Esophagus squamous epithelium (tissue), 5 donors: ENCODE results near the gene ITPR3. TPM values are rescaled to one million over a fixed set of nuclear protein-coding genes. Genes with fewer than 3 reads are reported as not detected.

ENCODE experiments used
- DNase-seq: peaks from one replicate; lab custom pipeline; 2025; lab: John Stamatoyannopoulos, UW
- H3K27ac ChIP-seq, 4 donors: fragments of 200-600 bp; sonication (generic); one replicate each; pipeline ENCODE4 v1.5.1; 2016 to 2019; ENCODE audit warnings: mild to moderate bottlenecking in 1 of 4
- H3K27me3 ChIP-seq, 4 donors: fragments of 200-600 bp; sonication (generic); 1 replicate in 3 of 4; 2 replicates in 1 of 4; pipeline versions ENCODE4 v1.5.1 to v1.6.0; 2017 to 2021; ENCODE audit warnings: antibody characterized with exemption in 1 of 4
- H3K36me3 ChIP-seq, 3 donors: fragments of 200-600 bp; sonication (generic); one replicate each; pipeline ENCODE4 v1.5.1; 2016 to 2019
- H3K4me1 ChIP-seq, 3 donors: fragments of 200-600 bp; sonication (generic); one replicate each; pipeline ENCODE4 v1.5.1; 2017 to 2019
- H3K4me3 ChIP-seq, 4 donors: fragments of 200-600 bp; sonication (generic); 1 replicate in 3 of 4; 2 replicates in 1 of 4; pipeline ENCODE4 v1.5.1; 2016 to 2019; ENCODE audit warnings: mild to moderate bottlenecking in 2 of 4, moderate library complexity in 1 of 4
- H3K9me3 ChIP-seq, 3 donors: fragments of 200-600 bp; sonication (generic); one replicate each; pipeline ENCODE4 v1.5.1; 2016 to 2019
- POLR2A ChIP-seq, 4 donors: fragments of 450-650 bp; IDR thresholded peaks; one replicate each; pipeline ENCODE4 v1.6.1; 2017; ENCODE audit warnings: antibody characterized with exemption in 4 of 4, mild to moderate bottlenecking in 4 of 4, moderate library complexity in 3 of 4
- WGBS, 2 donors: methylation state at CpG; one replicate each; pipeline ENCODE4 v1.1.5; 2018; 5-methylcytosine and 5-hydroxymethylcytosine counted together
- intact Hi-C: fragments of 100-400 bp; cut with DNase I; formaldehyde crosslinking; loops from one replicate; pipeline ENCODE4 v1.15.0; 2022
- total RNA-seq, 4 donors: library from RNA; depleted of rRNA; stranded (reverse); fragments of >200 nt; gene quantifications; one replicate each; pipeline ENCODE4 v1.1.0, GENCODE V29; 2016
- TF ChIP-seq, protein P1 (sequence below), 6 experiments: fragments of 450-650 bp in 4 of 6; fragments of 200-600 bp in 2 of 6; sonication (generic) in 2 of 6; IDR thresholded peaks; one replicate each; pipeline ENCODE4 v1.5.1; 2016 to 2019; ENCODE audit warnings: antibody characterized with exemption in 6 of 6, mild to moderate bottlenecking in 4 of 6, moderate library complexity in 4 of 6
- donor health status: DM: yes; HTN: yes; CAD: no.

The ITPR3 gene
- total RNA-seq, 4 donors from 2014 or later = 21.8 to 39.2 (median 35.3) TPM

GRCh38 chr6:33577106-33577535 is 44.0 kb upstream of the ITPR3 start:
- WGBS, 2 donors = 18% methylated on average over 4 to 6 of the region's 9 CpGs
- peak in 2 of 4 donors; percentile 41 to 80 for TF ChIP-seq POLR2A (IDR thresholded peaks at IDR 0.05)
- TF ChIP-seq, protein P1, sequence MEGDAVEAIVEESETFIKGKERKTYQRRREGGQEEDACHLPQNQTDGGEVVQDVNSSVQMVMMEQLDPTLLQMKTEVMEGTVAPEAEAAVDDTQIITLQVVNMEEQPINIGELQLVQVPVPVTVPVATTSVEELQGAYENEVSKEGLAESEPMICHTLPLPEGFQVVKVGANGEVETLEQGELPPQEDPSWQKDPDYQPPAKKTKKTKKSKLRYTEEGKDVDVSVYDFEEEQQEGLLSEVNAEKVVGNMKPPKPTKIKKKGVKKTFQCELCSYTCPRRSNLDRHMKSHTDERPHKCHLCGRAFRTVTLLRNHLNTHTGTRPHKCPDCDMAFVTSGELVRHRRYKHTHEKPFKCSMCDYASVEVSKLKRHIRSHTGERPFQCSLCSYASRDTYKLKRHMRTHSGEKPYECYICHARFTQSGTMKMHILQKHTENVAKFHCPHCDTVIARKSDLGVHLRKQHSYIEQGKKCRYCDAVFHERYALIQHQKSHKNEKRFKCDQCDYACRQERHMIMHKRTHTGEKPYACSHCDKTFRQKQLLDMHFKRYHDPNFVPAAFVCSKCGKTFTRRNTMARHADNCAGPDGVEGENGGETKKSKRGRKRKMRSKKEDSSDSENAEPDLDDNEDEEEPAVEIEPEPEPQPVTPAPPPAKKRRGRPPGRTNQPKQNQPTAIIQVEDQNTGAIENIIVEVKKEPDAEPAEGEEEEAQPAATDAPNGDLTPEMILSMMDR (IDR thresholded peaks at IDR 0.05) = peak in 1 of 6 experiments; percentile 8
- H3K27me3 ChIP-seq = no peaks in the 10 kb centered on the region
- DNase-seq = no peak
- peaks cover 32 to 54% (median 33%) of the 10 kb centered on the region in 3 donors for H3K4me1 ChIP-seq
- H3K36me3 ChIP-seq = peaks cover 12 to 49% (median 23%) of the 10 kb centered on the region in 3 donors
- no peaks in the 10 kb centered on the region for H3K9me3 ChIP-seq
- H3K27ac ChIP-seq = peak overlapping the region; percentile 94 to 97 (median 94)
- H3K4me3 ChIP-seq = peak overlapping the region in 2 of 4 donors; percentile 18 to 85
- intact Hi-C loops = loop anchor here (10.0 kb wide), 1 partner anchor 162 kb away; the partner anchor contains the start of genes CUTA and PHF1

GRCh38 chr6:33577718-33578117 is 43.4 kb upstream of the ITPR3 start:
- 40% methylated on average over 1 of the region's 6 CpGs; no CpG with 5 or more reads in 1 of the 2 donors for WGBS, 2 donors
- peaks cover 12 to 45% (median 23%) of the 10 kb centered on the region in 3 donors for H3K36me3 ChIP-seq
- no peaks in the 10 kb centered on the region for H3K27me3 ChIP-seq
- H3K27ac ChIP-seq = peak overlapping the region; percentile 94 to 97 (median 94)
- intact Hi-C loops = loop anchor here (10.0 kb wide), 1 partner anchor 163 kb away; the partner anchor contains the start of genes CUTA and PHF1
- no peak for TF ChIP-seq POLR2A (IDR thresholded peaks at IDR 0.05)
- TF ChIP-seq, protein P1 (IDR thresholded peaks at IDR 0.05) = no peak
- peak overlapping the region in 2 of 4 donors; percentile 79 to 85 for H3K4me3 ChIP-seq
- no peak for DNase-seq
- H3K4me1 ChIP-seq = peaks cover 32 to 52% (median 33%) of the 10 kb centered on the region in 3 donors
- no peaks in the 10 kb centered on the region for H3K9me3 ChIP-seq

GRCh38 chr6:33578164-33578563 is 43.0 kb upstream of the ITPR3 start:
- H3K4me1 ChIP-seq = peaks cover 32 to 52% (median 33%) of the 10 kb centered on the region in 3 donors
- intact Hi-C loops = loop anchor here (10.0 kb wide), 1 partner anchor 163 kb away; the partner anchor contains the start of genes CUTA and PHF1
- 63 to 67% methylated on average over 7 of the region's 7 CpGs for WGBS, 2 donors
- no peak for DNase-seq
- no peaks in the 10 kb centered on the region for H3K9me3 ChIP-seq
- peaks cover 12 to 45% (median 23%) of the 10 kb centered on the region in 3 donors for H3K36me3 ChIP-seq
- H3K4me3 ChIP-seq = peak overlapping the region; percentile 65 to 85 (median 78)
- peak overlapping the region; percentile 94 to 97 (median 94) for H3K27ac ChIP-seq
- no peaks in the 10 kb centered on the region for H3K27me3 ChIP-seq
- TF ChIP-seq POLR2A (IDR thresholded peaks at IDR 0.05) = no peak
- TF ChIP-seq, protein P1 (IDR thresholded peaks at IDR 0.05) = no peak

DNA sequence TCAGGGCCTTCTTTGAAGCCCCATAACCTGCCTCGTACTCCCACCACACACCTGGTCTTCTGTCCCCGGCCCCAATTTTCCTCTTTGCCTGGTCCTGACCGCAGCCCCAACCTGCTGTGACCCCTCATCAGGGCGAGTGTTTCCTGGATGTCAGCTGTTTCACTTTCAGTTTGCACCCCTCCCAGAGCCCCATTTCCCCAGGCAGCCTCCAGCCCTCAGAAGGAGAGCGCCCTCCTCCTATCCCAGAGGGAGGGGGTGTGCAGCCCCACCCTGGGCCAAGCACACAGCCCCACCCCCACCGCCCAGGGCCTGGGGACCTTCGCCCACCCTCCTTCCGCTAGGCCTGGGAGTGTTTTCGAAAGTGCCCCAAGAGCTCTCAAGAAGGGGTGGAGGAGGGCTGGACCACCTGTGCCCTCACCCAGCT is 42.5 kb upstream of the ITPR3 start:
- peak overlapping the region; percentile 94 to 97 (median 94) for H3K27ac ChIP-seq
- peaks cover 32 to 52% (median 33%) of the 10 kb centered on the region in 3 donors for H3K4me1 ChIP-seq
- H3K27me3 ChIP-seq = no peaks in the 10 kb centered on the region
- intact Hi-C loops = loop anchor here (10.0 kb wide), 1 partner anchor 164 kb away; the partner anchor contains the start of genes CUTA and PHF1
- TF ChIP-seq, protein P1 (IDR thresholded peaks at IDR 0.05) = no peak
- TF ChIP-seq POLR2A (IDR thresholded peaks at IDR 0.05) = no peak
- 14 to 35% methylated on average over 4 of the region's 9 CpGs for WGBS, 2 donors
- no peak for DNase-seq
- H3K4me3 ChIP-seq = peak overlapping the region; percentile 65 to 85 (median 78)
- no peaks in the 10 kb centered on the region for H3K9me3 ChIP-seq
- H3K36me3 ChIP-seq = peaks cover 12 to 41% (median 23%) of the 10 kb centered on the region in 3 donors
